Occipital lobe (tissue), 2 donors: ENCODE data around the gene RFLNA. TPM values are rescaled to one million over a fixed set of nuclear protein-coding genes. Genes with fewer than 3 reads are reported as not detected.

Experiments
- DNase-seq: peaks from one replicate; lab custom pipeline; 2025; lab: John Stamatoyannopoulos, UW
- total RNA-seq: library from RNA; depleted of rRNA; stranded (reverse); fragments of >200 nt; gene quantifications from one replicate; pipeline ENCODE4 v1.2.3, GENCODE V29; 2014

The RFLNA gene
- total RNA-seq, 1 donor from 2014 or later, result 5.9 TPM

DNA sequence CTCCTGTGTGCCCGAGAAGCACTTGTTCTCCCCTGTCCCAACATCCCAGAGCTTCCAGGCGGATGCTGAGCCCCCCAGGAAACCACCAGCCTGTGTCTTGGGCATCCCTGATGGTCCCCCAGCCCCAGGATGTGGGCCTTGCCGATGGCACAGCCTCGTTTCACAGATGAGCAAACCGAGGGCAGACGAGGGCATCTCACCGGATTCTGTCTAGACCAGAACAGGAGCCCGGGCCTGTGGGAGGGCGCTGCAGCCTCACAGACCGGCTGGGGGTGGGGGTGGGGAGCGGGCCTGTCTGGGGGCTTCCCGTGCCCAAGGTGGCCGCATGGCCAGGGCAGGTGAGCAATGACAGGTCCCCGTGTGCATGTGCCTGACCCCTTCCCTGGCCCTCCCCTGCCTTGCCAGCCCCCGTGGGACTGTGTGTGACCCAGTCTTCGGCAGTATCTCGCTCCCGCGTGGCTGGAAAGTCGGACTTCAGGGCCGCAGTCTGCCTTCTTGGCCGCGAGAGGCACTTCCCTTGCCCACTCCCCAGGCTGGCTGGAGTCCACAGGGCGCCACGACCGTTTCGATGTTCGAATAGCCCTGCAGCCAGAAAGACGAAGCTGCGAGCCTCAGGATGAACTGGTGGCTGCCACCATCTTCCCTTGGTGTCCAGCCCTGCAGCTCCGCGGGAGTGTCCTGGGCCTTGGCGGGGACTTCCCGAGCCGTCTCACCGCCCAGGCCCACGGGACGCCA, 8.9 kb downstream of the RFLNA start:
- no peak for DNase-seq

DNA sequence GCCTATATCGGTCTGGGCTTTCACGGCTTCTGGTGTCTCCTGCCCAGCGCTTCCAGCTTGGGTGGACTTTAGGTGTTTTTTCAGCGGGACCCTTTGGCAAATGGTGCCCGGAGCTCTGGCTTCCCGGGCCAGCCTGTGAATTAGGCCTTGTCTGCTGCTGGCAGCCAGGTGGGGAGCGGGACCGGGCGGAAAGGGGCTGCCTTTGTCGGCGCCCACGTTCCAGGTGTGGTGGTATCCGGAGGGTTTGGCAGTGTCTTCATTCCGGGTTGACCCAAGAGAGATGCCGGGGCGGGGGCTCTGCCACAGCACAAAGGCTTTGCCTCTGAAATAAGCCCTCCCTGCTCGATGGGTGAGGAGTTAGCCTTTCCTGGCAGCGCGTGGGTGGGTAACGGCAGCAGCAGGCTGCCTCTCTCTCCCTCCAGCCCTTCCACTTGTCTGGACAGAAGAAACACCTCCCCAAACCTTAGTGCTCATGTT, 9.5 kb downstream of the RFLNA start:
- DNase-seq, result no peak

DNA sequence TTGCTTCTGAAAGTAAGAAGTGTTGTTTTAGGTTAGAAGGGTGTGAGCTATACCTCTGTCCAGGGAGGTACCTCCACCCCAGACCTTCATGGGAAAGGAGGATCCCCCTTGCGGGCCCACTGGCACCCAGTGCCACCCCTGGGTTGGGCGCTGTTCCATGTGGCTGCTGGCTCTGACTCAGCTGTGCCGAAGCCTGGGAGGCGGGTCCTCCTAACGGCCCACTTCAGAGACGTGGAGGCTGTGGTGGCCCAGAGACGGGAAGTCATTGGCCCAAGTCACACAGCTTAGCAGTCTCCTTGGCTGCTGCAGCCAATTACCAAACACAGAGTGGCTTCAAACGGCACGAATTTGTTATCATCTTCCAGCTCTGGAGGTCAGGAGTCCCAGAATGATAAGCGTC, 10.2 kb downstream of the RFLNA start:
- no peak for DNase-seq

DNA sequence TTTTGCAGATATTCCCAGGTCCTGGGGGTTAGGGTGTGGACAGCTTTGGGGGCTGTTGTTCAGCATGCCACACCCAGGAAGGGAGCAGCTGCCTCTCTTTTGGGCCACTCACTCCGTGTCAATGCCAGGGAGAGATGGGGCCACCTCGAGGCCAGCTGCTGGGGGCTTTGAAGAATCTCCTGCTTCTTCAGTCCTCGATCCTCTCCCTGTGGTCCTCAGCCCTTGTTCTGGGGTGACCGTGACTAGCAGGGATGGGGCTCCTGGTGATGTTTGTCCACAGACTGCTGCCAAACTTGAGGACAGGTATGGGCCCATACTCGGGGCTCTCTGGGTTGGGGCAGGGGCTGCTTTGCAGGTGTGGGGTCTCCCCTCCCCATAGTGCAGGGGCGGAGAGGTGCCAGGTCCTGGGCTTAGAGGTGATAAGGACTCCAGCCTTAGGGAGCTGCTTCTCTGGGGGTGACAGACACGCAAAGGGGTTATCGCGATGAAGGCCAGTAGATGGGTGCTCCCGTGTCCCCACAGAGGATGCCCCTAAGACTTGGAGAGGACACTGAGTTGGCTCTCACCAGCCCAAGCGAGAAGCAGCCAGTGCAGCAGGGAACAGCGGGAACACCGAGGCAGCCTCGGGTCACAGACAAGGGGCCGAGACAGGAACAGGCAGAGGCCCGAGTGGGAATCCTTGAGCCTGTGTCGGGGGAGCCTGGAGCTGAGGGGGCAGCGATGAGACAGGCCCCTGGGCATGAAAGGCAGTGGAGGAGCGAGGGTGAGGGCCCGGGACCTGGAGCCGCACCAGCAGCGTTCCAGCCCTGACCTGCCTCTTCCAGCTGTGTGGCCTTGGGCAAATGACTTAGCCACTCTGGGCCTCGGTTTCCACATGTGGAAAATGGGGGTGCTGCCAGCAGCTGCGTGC, 11.1 kb downstream of the RFLNA start:
- no peak for DNase-seq

DNA sequence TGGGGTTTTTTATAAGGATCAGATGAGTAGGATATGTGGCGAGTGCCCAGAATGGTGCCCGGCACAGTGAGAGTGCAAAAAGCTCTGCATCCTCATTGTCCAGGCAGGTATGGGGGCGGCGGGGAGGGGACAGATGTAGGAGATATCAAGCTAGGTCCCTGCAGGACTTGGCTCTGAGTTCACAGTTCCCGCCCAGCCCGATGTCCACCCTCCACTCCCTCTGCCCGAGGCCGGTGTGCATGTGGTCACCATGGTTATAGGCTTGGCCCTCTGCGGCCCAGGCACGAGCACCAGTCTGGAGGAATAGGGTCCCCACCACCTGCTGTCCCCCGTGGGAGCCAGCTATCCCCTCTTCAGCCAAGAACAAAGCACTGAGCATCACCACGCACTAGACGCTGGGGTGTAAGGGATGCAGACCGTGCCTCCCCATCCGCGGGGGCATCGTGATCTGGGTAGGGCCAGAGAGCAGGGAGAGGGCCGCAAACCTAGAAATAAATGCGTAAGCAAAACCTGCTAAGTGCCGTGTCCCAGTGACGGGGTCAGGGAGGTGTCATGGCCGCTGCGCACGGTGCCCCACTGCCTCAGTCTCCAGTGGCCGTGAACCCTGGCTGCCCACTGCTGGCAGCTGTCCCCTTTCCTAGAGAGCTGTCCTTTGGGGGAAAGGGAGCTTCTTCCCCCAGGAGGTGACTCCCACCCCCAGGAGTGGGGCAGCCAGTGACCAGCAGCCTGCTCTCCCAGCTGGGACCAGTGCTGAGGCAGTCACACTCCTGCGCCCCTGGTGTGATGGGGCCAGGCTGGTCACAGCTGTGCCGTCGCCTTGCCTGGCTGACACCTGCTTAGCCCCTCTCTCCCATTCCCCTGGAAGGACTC, 12.0 kb downstream of the RFLNA start:
- no peak for DNase-seq

DNA sequence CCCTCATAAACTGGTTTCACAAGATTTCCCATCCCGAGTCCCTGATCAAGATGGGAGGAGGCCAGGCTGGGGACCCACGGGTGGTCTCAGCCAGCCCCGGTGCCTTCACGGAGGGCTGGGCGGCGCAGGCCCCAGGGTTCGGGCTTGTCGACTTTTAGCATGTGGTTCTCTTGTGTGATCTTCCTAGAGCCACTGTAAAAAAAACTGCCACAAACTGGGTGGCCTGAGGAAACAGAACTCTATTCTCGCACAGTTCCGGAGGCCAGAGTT, 12.6 kb downstream of the RFLNA start:
- DNase-seq, result no peak

DNA sequence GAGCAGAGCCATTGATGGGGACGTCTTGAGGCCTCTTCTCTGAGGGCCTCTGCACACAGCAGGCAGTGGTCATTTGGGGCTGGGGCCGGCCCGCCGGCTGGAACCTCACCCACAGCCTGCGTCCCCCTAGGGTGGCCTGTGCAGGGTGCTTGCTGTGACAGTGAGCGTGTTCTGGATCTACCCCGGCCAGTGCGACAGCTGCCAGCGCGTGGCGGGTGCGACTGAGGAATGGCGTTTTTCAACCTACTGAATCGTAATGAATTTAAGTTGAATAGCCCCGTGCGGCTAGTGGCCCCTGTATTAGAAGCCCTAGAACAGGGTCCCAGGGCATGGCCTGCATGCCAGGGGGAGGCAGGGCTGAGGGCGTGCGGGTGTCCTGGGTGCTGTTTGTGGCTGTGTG, 13.8 kb downstream of the RFLNA start:
- DNase-seq, result no peak

DNA sequence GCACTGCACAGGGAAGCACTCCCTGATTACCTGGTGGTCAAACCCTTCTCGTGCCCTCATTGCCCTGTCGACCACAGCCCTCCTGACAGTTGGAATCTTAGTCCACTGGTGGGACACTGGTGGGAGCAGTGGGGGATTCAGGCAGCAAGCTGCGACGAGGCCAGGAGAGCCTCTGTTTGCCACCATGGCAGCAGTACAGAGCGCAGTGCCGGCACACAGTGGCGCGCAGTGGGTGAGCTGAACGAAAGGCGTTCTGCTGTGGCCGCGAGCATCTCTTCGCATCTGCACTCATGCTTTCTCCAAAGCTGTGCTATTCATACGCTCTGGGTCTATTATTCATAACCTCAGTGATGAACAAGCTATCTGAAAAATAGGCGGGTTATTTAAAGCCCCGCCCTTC, 14.3 kb downstream of the RFLNA start:
- DNase-seq, result no peak

DNA sequence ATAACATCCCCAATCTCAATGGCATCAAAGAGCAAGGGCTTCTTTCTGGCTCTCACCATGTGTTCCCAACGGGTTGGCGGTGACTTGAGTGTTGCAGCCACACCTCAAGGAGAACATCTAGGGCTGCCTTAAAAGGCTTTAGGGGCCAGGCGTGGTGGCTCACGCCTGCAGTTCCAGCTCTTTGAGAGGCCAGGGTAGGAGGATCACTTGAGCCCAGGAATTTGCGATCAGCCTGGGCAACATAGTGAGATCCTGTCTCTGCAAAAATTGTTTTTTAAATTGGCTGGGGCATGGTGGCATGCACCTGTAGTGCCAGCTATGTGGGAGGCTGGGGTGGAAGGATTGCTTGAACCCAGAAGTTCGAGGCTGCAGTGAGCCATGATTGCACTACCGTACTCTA, 14.9 kb downstream of the RFLNA start:
- no peak for DNase-seq

DNA sequence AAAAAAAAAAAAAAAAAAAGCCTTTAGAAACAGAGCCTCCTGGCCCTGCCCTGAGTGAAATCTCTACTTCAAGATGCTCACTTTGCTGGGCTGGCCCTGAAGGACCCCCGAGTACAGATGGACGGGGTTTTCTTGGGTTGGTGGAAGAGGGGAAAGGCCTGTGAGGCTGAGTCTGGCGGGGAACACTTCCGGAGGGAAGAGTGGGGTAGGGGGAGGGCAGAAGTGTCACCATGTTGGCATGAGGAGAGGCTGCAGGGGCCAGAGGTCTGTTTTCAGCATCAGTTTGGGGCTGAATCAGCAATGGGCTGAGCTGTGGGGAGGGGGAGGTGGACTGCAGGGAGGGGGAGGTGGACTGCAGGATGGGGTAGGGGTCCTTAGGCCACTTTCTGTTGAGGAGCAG, 15.3 kb downstream of the RFLNA start:
- DNase-seq, result no peak

DNA sequence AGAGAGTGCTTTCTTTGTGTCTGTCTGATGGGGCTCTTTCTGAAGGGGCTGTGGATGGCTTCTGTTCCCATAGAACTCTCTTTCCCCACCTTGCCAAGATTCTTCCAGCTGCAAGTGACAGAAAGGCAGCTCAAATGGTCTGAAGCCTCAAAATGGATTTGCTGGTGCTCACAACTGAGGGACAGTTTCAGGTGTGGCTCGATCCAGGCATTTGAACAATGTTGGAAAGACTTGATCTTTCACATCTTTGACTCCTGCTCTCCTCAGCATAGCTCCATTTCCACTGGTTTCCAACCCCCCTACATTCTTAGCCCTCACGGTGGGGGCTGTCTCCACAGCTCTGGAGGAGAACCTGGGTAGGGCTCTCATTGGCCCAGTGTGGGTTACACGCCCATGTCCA, 15.9 kb downstream of the RFLNA start:
- no peak for DNase-seq

DNA sequence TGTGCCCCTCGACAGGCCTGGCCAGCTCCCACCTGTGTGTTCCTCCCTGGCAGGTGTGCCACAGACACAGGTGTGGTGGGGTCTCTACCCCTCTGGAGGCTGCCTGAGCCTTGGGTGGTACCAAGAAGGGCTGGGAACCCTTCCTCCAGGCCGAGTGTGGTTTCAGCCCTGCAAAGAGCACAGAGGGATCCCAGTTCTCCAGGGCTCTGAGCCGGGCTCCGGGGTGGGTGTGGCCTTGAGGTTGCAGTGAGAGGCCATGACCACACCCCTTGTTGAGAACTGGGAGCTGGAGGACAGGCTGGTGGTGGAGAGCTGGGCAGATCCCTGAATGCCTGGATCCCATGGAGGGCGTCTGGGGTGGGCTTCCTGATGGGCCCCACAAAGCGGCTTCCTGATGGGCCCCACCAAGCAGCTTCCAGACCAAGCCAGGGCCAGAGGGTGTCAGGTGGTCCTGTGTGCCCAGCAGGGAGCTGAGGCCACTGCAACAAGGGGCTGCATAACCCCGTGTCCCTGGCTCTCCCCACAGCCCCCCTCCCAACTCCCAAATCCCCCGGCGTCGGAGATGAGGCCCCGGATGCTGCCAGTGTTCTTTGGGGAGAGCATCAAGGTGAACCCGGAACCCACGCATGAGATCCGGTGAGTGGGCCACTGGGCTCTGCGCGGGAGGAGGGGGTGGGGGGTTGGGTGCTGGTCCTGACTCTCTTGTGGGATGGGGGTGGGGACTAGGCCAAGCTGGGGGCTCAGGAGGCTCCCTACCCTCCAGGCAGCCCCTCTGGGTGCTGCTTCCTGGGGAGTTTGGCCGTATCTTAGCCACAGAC, 16.6 kb downstream of the RFLNA start:
- no peak for DNase-seq

DNA sequence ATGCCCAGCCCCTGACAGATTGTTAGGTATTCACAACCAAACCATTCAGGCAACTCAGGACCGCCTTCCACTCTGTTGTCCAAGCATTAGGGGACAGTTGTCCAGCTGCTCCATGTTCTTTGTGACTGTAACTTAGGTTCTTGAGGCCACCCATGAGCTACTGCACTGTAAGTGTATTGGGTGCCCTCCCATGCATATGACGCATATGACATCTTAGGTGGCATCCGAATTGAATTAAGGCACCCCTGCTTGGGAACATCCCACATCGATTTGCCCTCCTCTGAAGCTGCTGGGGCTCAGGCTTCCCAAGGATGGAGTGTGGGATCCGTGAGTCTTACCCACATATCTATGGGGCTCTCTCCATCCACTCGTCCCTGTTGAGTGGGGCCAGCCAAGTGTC, 17.7 kb downstream of the RFLNA start:
- DNase-seq, result no peak

DNA sequence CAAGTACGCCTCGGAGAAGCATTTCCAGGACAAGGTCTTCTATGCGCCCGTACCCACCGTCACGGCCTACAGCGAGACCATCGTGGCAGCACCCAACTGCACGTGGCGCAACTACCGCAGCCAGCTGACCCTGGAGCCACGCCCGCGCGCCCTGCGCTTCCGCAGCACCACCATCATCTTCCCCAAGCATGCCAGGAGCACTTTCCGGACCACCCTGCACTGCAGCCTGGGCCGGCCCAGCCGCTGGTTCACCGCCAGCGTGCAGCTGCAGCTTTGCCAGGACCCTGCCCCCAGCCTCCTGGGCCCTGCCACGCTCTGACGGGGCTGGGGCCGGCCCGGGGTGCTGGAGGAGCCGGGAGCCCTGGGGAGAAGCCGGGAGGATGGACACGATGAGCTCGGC, 19.3 kb downstream of the RFLNA start:
- DNase-seq, result no peak

DNA sequence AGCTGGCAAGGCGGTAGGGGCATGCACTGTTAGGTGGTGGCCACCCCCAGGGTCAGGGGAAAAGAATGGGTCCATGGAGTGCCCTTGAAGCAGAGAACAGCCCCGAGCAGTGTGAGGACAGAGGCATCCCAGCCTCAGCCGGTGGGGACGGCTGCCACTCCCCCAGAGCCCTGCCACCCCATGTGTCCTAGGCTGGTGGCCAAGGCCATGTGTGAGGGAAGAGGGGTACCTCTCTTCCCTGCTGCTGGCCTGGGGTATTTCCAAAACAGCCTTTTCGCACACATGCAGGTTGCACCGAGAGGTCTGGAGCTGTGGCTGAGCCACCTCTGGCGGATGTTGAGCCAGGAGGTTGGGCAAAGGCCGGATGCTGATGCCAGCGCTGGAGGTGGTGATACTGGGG, 19.9 kb downstream of the RFLNA start:
- no peak for DNase-seq

DNA sequence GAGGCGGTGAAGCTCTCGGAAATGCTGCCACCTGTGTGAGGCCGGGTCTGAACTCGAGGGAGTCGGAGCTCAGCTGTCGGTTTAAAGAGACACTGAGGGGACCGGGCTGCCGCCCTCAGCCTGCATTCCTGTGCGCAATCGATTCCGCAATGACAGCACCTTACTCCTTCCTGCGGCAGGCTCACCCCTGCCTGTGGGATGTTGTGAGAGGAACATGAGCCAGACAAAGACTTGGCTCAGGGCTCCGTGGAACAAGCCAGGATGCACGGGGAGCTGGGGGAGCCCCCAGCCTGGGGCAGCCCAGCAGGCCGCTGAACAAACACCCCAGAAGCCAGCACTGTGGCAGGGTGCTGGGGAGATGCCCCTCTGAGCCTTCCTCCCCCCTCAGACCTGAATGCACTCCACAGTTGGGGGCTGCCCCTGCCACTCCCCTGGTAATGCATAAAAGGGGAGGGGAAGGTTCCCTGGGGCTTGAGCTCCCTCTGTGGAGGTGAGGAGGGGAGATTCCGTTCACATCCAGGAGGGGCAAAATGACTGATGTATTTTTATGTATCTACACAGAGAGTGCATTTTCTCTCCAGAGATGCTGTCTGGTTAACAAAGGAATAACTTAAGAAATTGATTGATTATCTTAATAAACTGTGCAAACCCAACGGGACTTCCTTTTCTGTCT, 20.6 kb downstream of the RFLNA start:
- no peak for DNase-seq

DNA sequence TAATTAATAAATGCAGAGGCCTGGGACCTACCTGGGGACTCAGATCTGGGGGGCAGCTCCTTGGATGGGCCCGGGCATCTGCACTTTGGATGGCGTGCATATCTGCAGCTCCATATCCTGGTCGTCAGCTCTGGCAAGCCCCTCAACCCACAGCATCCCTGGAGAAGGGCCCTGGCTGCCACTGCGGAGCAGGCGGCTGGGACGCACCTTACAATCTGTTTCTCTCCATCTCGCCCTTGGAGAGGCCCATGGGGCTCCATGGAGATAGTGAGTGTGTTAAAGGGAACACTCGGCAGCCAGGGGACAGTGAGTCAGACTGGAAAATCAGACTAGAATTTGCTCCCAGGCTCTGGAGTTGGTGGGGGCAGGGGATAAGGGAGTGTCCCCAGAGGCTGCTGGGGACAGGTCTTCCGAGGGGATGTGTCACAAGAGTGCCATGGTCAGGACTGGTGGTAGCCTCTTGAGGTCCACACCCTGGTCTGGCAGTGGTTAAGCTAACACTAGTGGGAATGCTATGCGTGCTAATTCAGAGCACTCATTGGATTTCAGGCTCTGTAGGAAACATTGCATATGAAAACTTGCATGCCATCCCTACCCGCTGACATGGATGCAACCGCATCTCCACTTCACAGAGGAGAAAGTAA, 21.5 kb downstream of the RFLNA start:
- DNase-seq, result no peak

DNA sequence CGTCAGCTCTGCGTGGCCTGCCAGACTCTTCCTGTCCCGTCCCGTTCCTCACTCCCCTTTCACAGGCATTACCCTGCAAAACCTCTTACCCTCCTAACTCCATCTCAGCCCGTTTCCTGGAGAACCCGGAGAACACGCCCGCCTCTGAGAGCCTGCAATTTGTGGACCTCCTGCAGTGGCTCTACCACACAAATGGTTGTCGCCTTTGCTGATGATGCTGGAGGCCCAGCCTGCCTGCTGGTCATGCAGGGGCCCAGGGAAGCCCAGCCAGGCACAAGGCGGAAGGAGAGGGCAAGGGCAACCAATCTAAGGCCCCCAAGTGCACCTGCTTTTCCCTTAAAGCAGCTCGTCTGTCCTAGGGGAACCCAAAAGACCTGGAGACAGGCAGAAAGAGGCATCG, 22.5 kb downstream of the RFLNA start:
- DNase-seq, result no peak

DNA sequence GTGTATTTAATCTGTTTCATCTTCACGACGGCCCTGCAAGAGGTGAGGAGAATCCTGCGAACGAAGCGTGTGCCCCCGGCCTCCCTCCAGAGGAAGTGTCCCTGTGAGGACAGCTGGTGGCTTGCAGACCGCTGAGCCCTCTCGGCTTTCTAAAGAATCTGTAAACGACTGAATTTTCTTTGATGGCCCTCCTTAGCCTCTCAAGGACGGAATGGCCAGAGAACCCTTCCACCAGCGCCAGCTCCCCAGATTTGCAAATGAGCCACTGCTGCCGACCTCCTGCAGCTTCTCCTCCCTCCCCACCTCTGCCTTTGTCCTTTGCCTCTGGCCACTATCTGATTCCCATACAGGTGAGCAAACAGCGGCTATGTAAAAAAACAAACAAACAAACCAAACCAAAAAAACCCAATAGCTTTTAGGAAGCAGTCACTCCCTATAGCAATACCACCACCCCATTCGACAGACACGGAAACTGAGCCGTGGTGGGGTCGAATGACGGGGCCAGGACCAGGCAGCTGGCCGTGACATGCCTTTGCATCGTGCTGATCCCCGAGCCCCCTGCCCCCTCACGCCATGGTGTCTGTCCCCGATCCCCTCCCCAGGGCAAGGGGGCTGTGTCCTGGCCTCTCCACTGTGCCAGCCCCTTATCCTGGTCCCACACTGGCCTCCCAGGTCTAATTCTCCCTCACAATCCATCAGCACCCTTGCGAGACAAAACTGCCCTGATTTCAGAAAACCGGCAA, 23.6 kb downstream of the RFLNA start:
- no peak for DNase-seq
